Caco-2 (cell line): ENCODE measurements around the gene SH3BP5L. TPM values are rescaled to one million over a fixed set of nuclear protein-coding genes. Genes with fewer than 3 reads are reported as not detected.
A peak's percentile ranks its signal among the peaks of the same experiment; 100 is the strongest.

Experiments
- BruUV-seq: library from RNA; stranded (reverse); fragments of 400-500 nt; replicated peaks from 2 replicates; lab custom pipeline; 2021; lab: Mats Ljungman, UMichigan
- CTCF ChIA-PET: fragments of 300-600 bp; sonication (Branson Sonifier 250); formaldehyde crosslinking; loops from one replicate; lab custom pipeline; 2022; ENCODE audit warnings: antibody characterized with exemption; lab: Charles Lee
- POLR2A ChIA-PET: fragments of 300-600 bp; sonication (Branson Sonifier 250); formaldehyde crosslinking; loops from one replicate; lab custom pipeline; 2022; ENCODE audit warnings: antibody characterized with exemption; lab: Charles Lee
- DNase-seq, 2 experiments: peaks; one replicate each; pipeline versions ENCODE4 v3.0.0 to v3.0.0-alpha.2; 2020 to 2022
- H3K27me3 ChIP-seq: replicated peaks from 2 replicates; pipeline ENCODE4 v1.6.0; 2011; ENCODE audit warnings: low read length; ENCODE audit not compliant: control insufficient read depth, insufficient read depth
- H3K36me3 ChIP-seq: 2 replicates; pipeline ENCODE4 v1.5.1; 2011; ENCODE audit warnings: low read length; ENCODE audit not compliant: control insufficient read depth, insufficient read depth
- H3K4me1 ChIP-seq: fragments of 250-450 bp; sonication (Bioruptor Pico); 2 replicates; pipeline ENCODE4 v1.5.1; 2020; ENCODE audit warnings: mild to moderate bottlenecking
- H3K4me3 ChIP-seq: 2 replicates; pipeline ENCODE4 v1.5.1; 2011; ENCODE audit warnings: low read depth, mild to moderate bottlenecking, control low read depth, low read length
- H3K9me3 ChIP-seq: fragments of 250-450 bp; sonication (Bioruptor Pico); 2 replicates; pipeline ENCODE4 v1.5.1; 2020; ENCODE audit warnings: mild to moderate bottlenecking, moderate library complexity
- H3K27ac Mint-ChIP-seq: one replicate; pipeline ENCODE4 v1.8.0; 2022; ENCODE audit warnings: mixed read lengths; ENCODE audit not compliant: unreplicated experiment
- H3K27me3 Mint-ChIP-seq: one replicate; pipeline ENCODE4 v1.8.0; 2022; ENCODE audit warnings: mixed read lengths; ENCODE audit not compliant: insufficient read depth, unreplicated experiment
- H3K36me3 Mint-ChIP-seq: one replicate; pipeline ENCODE4 v1.8.0; 2022; ENCODE audit warnings: mild to moderate bottlenecking, mixed read lengths; ENCODE audit not compliant: insufficient read depth, unreplicated experiment
- H3K4me1 Mint-ChIP-seq: one replicate; pipeline ENCODE4 v1.8.0; 2022; ENCODE audit warnings: low read depth, mixed read lengths; ENCODE audit not compliant: unreplicated experiment
- H3K4me3 Mint-ChIP-seq: one replicate; pipeline ENCODE4 v1.8.0; 2022; ENCODE audit warnings: mild to moderate bottlenecking, moderate library complexity, mixed read lengths; ENCODE audit not compliant: unreplicated experiment
- H3K9me3 Mint-ChIP-seq: one replicate; pipeline ENCODE4 v1.8.0; 2022; ENCODE audit warnings: mixed read lengths; ENCODE audit not compliant: unreplicated experiment
- CTCF ChIP-seq, 2 experiments: fragments of 200-600 bp in 1 of 2; IDR thresholded peaks; 1 replicate in 1 of 2; 2 replicates in 1 of 2; pipeline versions ENCODE4 v1.5.1 to v1.8.0; 2011 to 2022; ENCODE audit warnings: antibody characterized with exemption in 1 of 2, control low read depth in 1 of 2, inconsistent platforms in 1 of 2, low read depth in 1 of 2, low read length in 1 of 2, mild to moderate bottlenecking in 1 of 2, moderate library complexity in 1 of 2; ENCODE audit not compliant: insufficient read depth in 1 of 2, severe bottlenecking in 1 of 2, unreplicated experiment in 1 of 2
- intact Hi-C: fragments of 100-400 bp; cut with micrococcal nuclease; formaldehyde crosslinking; loops from one replicate; pipeline ENCODE4 v1.10.0; 2022; ENCODE audit not compliant: unreplicated experiment
- total RNA-seq: library from RNA; stranded (reverse); gene quantifications from 2 replicates; pipeline ENCODE4 v1.2.3, GENCODE V29; 2022

SH3BP5L gene
- total RNA-seq, 1 experiment from 2014 or later, result 21.3 TPM

- intact Hi-C loops, result no loop called here
- Mint-ChIP-seq H3K27ac (peak overlapping the region; percentile 87), H3K4me1 (peaks cover 9% of the 10 kb centered on the region), H3K36me3 (peaks cover 21% of the 10 kb centered on the region), H3K27me3 (no peaks in the 10 kb centered on the region), H3K9me3 (no peaks in the 10 kb centered on the region), H3K4me3 (peak overlapping the region; percentile 91)
- ChIA-PET POLR2A (interaction anchor here (3.5 kb wide), 1 partner anchor 19 kb away, joined by 38 read pairs; the partner anchor contains the start of gene ZNF672), CTCF (interaction anchor here (2.4 kb wide), 1 partner anchor 19 kb away, joined by 20 read pairs; the partner anchor contains the start of gene ZNF672)
- BruUV-seq, result TSS peak; percentile 56
- no peak for DNase-seq
- Histone ChIP-seq H3K9me3 (no peaks in the 10 kb centered on the region), H3K27me3 (no peaks in the 10 kb centered on the region), H3K4me1 (peaks cover 13% of the 10 kb centered on the region), H3K4me3 (peak overlapping the region; percentile 71), H3K36me3 (no peaks in the 10 kb centered on the region; the same call in 1 of the 2 replicates)
- TF ChIP-seq CTCF (IDR thresholded peaks at IDR 0.05; ENCODE audit: insufficient read depth in 1 of 2, low read depth in 1 of 2, low read length in 1 of 2, severe bottlenecking in 1 of 2, unreplicated experiment in 1 of 2), result no peak
Observed at GRCh38 chr1:248857201-248857600, 31.5 kb upstream of the SH3BP5L start.

GRCh38 chr1:248856176-248856575 is 30.5 kb upstream of the SH3BP5L start:
- no peaks in the 10 kb centered on the region; the same call in 1 of the 2 replicates for H3K36me3 ChIP-seq
- intact Hi-C loops, result no loop called here
- H3K4me1 ChIP-seq, result peaks cover 13% of the 10 kb centered on the region
- Mint-ChIP-seq H3K36me3 (peaks cover 21% of the 10 kb centered on the region), H3K4me1 (peaks cover 9% of the 10 kb centered on the region), H3K9me3 (no peaks in the 10 kb centered on the region), H3K4me3 (no peak overlapping the region), H3K27me3 (no peaks in the 10 kb centered on the region), H3K27ac (no peak overlapping the region)
- TF ChIP-seq CTCF (IDR thresholded peaks at IDR 0.05; ENCODE audit: insufficient read depth in 1 of 2, low read depth in 1 of 2, low read length in 1 of 2, severe bottlenecking in 1 of 2, unreplicated experiment in 1 of 2), result no peak
- no peak for DNase-seq
- BruUV-seq, result no TSS peak
- H3K4me3 ChIP-seq, result no peak overlapping the region
- ChIA-PET POLR2A (interaction anchor here (0.7 kb wide), 1 partner anchor 31 kb away, joined by 5 read pairs; no protein-coding TSS in a partner anchor), CTCF (no interaction called here)
- no peaks in the 10 kb centered on the region for H3K27me3 ChIP-seq
- H3K9me3 ChIP-seq, result no peaks in the 10 kb centered on the region

GRCh38 chr1:248855580-248855979 is 29.9 kb upstream of the SH3BP5L start:
- POLR2A ChIA-PET, result no interaction called here

More at GRCh38 chr1:248855580-248855979, 29.9 kb upstream of the SH3BP5L start:
- intact Hi-C loops, result no loop called here
- no TSS peak for BruUV-seq
- Mint-ChIP-seq H3K9me3 (no peaks in the 10 kb centered on the region), H3K27me3 (no peaks in the 10 kb centered on the region), H3K4me3 (no peak overlapping the region), H3K4me1 (peaks cover 9% of the 10 kb centered on the region), H3K36me3 (peaks cover 23% of the 10 kb centered on the region), H3K27ac (no peak overlapping the region)
- no peaks in the 10 kb centered on the region; the same call in 1 of the 2 replicates for H3K36me3 ChIP-seq
- CTCF ChIA-PET, result no interaction called here
- DNase-seq, result no peak
- no peaks in the 10 kb centered on the region for H3K27me3 ChIP-seq
- peaks cover 13% of the 10 kb centered on the region for H3K4me1 ChIP-seq
- TF ChIP-seq CTCF (IDR thresholded peaks at IDR 0.05; ENCODE audit: insufficient read depth in 1 of 2, low read depth in 1 of 2, low read length in 1 of 2, severe bottlenecking in 1 of 2, unreplicated experiment in 1 of 2), result no peak
- H3K4me3 ChIP-seq, result no peak overlapping the region
- no peaks in the 10 kb centered on the region for H3K9me3 ChIP-seq
